ENCODE data around the gene IGSF21.

DNA sequence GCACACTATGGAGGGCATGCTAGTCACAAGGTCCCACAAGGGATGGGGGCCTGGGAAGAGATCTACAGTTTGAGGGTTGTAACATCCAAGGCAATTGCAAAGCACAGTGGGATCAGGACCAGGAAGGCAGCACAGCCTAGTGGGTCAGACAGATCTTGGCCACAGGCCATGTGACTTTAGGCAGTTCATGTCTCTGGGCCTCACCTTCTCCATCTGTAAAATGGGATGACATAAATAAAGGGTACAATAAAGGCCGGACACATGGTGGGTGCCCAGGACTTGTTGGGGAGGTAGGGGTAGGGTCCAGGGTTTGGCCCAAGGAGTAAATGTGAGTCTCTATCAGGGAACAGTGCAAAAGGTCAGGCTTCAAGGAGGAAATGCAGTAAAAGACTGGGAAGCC, 18.1 kb upstream of the IGSF21 start:
- no peak for TF ChIP-seq CTCF (IDR thresholded peaks at IDR 0.05)
- no peak for TF ChIP-seq EZH2 (IDR thresholded peaks at IDR 0.05; ENCODE audit: borderline replicate concordance, insufficient read depth, low read depth, low read length, poor library complexity, severe bottlenecking)
